NCI-H1694 (cell line): Measurements from ENCODE around the gene CYB5D1.
A peak's percentile ranks its signal among the peaks of the same experiment; 100 is the strongest.

Experiments used
- DNase-seq: peaks from one replicate; lab custom pipeline; 2025; lab: John Stamatoyannopoulos, UW

The CYB5D1 gene

DNA sequence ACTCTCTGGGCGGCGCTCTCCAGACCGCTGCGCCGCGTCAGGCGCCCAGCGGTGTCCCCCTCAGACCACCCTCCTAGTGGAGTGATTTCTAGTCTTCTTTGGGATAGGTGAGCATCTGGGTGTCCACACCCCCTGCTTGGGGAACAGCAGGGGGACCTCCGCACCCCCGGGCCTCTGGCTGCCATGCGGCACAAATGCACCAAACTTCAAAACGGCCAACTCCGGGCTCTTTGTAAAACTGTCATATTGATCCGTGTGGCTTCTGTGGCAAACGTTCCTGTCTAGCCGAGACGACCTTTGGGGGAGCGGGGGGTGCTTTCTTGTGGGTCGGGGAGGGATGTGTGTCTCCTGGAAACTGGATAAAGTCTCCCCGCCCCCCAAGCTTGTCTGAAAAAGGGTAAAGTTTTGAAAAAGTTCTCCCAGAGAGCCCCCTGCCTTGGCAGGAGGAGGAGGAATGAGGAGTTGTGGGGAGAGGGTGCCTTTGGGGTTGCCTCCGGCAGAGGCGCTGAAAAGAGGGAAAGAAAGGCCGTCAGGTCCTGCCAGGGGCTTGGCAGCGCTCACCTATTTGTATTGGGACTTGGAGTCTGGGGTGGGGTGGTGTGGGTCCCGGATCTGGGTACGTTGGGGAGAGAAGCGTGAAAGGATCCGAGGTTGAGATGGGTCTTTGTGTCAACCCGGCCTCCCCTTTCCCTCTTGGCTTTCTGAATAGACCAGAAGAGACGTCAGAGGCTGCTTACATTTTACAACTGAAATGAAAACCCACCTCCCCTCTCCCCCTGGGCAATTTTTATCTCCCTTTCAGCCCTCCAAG is 28.6 kb downstream of the CYB5D1 start:
- peak; percentile 56 for DNase-seq

DNA sequence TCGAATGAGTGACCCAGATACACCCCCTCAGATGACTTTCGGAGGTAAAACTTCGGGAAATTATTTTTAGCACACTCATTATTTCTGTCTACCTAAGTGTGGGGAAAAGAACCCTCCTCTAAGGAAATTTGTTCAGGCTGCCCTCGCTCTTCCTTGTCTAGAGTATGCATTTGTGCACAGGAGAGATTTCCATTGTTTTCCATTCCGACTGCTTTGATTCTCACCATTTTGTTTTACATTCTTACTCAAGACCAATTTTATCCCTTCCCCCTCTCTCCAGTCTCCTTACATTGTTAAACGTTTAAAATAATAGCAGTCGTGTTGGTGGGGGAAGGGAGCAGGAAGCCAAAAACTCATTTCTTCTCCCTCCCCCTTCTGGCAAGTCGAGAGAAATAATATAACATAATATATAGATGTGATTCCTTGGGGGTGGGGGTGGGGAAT is 29.3 kb downstream of the CYB5D1 start:
- no peak for DNase-seq

DNA sequence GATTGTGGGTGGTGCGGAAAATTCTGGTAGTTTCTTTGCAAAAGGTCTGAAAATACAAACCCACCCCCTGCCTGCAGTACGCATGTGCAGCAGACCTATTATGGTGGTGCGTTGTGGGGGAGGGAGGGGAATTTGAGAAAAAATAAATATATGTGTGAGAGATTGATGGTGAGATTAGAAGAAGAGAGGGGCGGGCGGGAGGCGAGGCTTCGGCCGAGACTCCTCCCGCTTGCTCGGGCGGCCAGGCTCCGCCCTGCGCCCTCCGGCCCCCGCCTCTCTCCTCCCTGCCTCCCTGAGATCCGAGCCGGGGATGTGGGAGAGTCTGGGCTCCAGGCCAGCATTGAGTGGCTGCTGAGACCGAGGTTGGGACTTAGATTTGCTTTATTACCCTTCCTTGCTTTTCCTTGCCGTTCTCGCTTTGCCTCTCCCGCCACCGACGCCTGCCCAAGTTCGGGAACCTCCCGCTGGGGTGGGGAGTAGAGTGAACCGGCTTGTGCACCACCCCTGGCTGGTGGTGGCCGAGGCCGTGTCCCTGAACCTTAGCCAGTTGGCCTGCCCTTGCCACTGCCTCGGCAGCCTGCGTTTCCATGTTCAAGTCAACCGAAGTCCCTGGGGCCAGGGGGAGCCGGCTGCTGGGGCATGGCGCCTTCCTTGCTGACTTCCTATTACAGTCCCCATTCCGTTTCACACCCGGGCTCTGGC is 29.8 kb downstream of the CYB5D1 start:
- peak; percentile 99 for DNase-seq

DNA sequence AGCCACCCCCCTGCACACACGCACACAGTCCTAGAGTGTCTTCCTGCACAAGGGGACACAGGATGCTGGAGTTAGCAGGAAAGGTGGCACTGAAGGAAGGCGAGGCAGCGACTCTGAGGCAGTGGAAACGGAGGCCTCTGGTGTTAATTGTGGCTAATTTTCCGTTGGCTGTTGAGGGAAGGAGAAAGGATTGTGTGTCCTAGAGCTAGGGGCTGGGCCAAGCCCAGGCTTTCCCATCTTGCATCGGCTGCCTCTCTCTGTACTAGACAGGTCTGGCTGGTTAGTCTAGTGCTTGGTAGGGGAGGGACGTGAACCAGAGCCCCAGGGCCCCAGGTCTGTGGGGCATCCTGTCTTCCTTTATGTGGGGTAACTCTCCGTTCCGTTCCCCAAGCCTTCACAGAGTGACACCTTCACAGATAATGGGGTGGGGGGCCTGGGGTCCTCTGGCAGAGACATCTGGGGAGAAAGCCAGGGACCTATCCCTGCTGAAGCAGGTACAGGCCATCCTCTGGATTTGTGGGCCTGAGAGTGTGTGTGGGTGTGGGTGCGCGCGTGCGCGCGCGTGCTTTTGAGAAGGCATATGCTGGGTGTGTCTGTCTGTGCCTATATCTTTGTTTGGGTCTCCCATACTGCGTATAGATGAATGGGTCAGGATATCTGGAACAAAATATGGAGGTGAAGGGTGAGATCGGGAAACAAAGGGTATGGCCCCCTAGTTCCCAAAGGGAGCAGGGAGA is 30.5 kb downstream of the CYB5D1 start, which contains the start of gene CHD3:
Gene CHD3, plus strand, starts transcription at position 606 of the 737 bp plus-strand sequence. CDS start 212 bp downstream, outside the sequence.
- peak; percentile 36 for DNase-seq

DNA sequence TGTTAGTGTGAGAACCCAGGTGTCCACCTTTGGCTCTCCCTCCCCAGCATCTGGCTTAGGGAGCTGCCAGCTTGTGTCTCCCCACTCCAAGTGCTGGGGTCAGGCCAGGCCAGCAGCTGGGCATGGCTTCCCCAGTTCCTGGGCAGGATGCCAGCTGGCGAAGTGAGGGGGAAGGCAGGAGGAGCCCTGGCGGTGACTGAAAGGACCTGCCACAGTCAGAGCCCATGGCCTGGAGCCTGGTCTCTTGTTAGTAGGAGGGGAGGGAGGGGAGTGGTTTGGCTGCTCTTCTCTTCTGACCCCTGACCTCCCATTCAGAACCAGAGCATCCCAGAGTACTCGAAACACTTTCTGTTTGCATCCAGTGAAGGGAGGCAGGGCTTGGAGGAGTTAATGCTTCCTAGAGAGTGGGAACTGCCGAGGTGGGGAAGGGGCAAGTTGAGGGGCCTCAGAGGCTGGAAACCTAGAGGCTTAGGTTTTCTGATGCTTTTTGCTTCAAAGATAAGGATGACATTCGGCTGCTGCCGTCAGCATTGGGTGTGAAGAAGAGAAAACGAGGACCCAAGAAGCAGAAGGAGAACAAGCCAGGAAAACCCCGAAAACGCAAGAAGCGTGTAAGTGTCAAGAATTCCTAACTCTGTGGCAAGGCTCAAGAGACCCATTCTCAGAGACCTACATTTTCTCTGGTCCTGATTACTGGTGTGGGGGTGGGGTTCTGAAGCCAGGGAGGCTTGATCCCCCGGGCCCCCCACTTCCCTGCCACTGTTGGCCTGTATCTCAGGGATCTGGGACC is 31.6 kb downstream of the CYB5D1 start:
- peak; percentile 96 for DNase-seq

DNA sequence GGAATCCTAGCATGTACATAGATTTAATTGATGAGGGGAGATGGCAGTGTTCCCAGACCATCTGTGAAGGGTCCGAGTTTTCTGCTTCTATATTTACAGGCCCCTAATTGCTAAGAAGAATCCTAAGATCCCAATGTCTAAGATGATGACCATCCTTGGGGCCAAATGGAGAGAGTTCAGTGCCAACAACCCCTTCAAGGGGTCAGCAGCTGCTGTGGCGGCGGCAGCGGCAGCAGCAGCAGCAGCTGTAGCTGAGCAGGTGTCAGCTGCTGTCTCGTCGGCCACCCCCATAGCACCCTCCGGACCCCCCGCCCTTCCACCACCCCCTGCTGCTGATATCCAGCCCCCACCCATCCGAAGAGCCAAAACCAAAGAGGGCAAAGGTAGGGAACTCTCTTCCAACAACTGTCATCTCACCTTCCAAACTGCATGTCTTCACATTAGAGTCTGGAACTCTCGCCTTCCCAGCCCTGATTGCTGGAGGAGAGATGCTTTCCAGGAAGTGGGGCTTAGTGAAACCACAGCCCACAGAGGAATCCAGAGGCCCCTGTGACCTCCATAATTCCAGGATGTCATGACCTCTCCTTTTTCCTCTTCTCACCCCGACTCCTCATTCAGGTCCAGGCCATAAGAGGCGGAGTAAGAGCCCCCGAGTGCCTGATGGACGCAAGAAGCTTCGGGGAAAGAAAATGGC is 35.5 kb downstream of the CYB5D1 start:
- no peak for DNase-seq

DNA sequence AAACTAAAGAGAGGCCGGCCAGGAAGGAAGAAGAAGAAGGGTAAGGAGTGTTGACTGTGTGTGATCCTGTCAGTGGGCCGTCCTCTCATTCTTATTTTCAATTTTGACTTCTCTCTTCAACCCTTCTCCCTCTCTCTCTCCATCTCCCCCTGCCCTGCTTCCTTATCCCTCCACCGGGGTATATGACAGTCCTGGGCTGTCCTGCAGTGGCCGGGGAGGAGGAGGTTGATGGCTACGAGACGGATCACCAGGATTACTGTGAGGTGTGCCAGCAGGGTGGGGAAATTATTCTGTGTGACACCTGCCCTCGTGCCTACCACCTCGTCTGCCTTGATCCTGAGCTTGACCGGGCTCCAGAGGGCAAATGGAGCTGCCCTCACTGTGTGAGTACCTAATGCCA is 36.4 kb downstream of the CYB5D1 start:
- no peak for DNase-seq

DNA sequence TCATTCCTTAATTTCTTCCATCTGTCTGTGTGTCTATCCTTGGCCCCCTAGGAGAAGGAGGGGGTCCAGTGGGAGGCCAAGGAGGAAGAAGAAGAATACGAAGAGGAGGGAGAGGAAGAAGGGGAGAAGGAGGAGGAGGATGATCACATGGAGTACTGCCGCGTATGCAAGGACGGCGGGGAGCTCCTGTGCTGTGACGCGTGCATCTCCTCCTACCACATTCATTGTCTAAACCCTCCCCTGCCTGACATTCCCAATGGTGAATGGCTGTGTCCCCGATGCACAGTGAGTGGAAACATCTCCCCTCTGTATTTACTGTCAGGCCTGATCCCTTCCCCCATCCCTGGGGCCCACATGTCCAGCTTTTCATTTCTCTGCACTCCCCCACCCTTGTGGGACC is 37.1 kb downstream of the CYB5D1 start:
- DNase-seq = no peak

DNA sequence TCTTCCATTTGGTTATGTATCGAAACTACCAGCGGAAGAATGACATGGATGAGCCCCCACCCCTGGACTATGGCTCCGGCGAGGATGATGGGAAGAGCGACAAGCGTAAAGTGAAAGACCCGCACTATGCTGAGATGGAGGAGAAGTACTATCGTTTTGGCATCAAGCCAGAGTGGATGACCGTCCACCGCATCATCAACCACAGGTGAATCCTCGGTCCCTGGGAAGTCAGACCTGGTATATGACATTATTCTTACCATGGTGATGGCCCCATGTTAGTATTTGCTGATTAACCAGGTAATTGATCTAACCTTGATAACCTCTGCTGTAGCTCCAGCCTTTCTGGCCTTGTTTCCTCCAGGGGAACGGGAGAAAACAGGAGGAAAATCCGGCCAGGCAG is 39.3 kb downstream of the CYB5D1 start:
- no peak for DNase-seq

DNA sequence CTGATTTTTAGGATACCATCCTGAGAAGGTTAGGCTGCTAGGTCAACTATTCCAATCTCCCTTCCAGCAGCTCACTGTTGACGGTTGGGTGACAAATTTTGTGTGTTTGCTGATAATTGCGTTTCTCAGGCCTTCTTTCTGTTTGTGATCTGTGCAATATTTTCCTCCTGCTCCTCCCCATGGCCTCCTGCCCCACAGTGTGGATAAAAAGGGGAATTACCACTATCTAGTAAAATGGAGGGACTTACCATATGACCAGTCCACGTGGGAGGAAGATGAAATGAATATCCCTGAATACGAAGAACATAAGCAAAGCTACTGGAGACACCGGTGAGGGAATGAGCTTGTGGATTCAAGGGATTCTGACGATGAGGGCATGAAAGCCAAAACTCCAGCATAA is 40.0 kb downstream of the CYB5D1 start:
- DNase-seq = peak; percentile 21

DNA sequence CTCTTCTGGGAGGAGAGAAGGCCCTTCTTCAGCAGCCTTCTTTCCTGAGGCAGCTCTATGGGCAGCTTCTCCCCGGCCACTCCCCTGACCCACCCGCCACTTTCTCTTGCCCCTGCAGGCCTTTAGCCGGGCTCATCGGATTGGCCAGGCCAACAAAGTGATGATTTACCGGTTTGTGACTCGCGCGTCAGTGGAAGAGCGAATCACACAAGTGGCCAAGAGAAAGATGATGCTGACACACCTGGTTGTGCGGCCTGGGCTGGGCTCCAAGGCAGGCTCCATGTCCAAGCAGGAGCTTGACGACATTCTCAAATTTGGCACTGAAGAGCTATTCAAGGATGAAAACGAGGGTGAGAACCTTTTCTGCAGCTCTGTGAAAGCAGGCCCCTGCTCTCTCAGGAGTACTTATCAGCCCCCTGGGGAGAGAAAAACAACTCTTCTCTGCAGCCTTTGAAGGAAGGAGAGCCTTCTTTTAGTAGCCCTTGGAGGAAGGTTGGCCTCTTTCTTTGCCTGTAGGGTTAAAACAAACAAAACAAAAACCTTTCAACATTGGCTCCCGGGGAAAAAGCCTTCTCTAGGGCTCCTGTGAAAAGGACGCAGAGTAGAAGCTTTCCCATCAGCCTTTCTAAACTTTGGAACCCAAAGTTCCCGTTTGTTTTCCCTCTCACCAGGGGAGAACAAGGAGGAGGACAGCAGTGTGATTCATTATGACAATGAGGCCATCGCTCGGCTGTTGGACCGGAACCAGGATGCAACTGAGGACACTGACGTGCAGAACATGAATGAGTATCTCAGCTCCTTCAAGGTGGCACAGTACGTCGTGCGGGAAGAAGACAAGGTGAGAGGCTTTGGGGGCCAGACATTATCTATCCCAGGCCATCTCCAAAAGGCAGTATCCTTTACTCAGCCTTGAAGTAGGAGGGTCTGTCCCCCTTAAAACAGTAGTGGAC is 45.6 kb downstream of the CYB5D1 start:
- DNase-seq = no peak

DNA sequence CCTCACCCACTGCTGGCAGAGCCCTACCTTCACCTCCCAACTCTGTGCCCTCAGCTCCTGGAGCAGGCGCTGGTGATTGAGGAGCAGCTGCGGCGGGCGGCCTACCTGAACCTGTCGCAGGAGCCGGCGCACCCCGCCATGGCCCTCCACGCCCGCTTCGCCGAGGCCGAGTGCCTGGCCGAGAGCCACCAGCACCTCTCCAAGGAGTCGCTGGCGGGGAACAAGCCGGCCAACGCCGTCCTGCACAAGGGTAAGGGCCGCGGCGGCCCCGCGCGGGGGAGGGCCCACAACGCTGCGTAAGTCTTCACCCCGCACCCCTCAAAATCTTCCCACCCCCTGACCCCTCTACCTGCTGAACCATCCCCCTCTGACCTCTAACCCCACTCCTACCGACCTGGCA is 51.3 kb downstream of the CYB5D1 start:
- DNase-seq = no peak

DNA sequence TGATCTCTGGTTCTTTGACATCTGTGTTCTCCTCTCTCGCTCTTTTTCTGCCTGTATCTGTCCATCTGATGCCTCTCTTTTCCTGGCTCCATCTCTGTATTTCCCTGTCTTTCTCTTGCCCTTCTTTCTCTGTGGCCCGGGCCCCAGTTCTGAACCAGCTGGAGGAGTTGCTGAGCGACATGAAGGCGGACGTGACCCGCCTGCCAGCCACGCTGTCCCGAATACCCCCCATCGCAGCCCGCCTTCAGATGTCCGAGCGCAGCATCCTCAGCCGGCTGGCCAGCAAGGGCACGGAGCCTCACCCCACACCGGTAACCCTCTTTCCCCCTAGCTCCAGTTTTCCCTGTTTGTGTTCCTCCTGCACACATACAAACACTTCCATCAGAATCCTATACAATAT is 52.5 kb downstream of the CYB5D1 start:
- no peak for DNase-seq

DNA sequence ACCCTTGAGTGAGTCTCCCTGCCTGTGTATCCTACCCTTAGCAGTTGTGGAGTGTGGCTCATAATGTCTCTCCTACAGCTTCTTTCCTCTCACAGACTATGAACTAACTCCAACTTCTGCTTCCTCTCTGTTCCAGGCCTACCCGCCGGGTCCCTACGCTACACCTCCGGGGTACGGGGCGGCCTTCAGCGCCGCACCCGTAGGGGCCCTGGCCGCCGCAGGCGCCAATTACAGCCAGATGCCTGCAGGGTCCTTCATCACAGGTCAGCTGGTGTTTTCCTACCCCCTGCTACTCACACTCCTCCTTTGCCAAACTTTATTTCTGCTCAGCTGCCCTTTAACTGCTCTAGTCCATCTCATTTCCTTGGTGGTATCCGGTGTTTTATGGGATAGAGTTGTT is 52.9 kb downstream of the CYB5D1 start:
- DNase-seq = no peak

DNA sequence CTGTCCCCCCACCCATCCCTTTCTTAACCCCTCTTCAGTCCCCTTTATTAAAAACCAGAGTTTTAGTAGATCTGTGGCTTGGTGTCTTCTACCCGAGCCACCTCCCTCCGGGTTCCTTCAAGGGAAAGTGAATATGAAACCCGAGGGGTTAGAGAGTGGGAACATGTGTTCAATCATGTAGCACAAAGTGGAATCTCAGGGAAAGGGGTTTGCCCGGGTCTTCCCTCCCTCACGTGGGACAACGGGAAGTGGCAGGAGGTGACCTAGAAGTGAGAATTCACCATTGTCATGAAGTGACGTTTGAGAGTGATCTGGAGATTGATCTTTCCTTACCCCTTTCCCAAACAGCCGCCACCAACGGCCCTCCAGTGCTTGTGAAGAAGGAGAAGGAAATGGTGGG is 53.3 kb downstream of the CYB5D1 start:
- no peak for DNase-seq
